Skeletal muscle tissue (tissue), 4 donors: ENCODE data around the gene ST3GAL5. TPM values are rescaled to one million over a fixed set of nuclear protein-coding genes. Genes with fewer than 3 reads are reported as not detected.

ENCODE experiments used
- H3K27ac ChIP-seq: one replicate; pipeline ENCODE4 v1.7.0; 2013; ENCODE audit warnings: mild to moderate bottlenecking, low read depth, low read length, inconsistent platforms
- H3K27me3 ChIP-seq, 3 donors: one replicate each; pipeline ENCODE4 v1.7.0; 2013; ENCODE audit warnings: low read length in 3 of 3; ENCODE audit not compliant: control insufficient read depth in 3 of 3, insufficient read depth in 3 of 3
- H3K36me3 ChIP-seq, 3 donors: one replicate each; pipeline ENCODE4 v1.7.0; 2013; ENCODE audit warnings: low read length in 3 of 3; ENCODE audit not compliant: control insufficient read depth in 3 of 3, insufficient read depth in 3 of 3
- H3K4me1 ChIP-seq, 3 donors: one replicate each; pipeline ENCODE4 v1.7.0; 2013; ENCODE audit warnings: low read length in 3 of 3, mild to moderate bottlenecking in 3 of 3; ENCODE audit not compliant: control insufficient read depth in 3 of 3, insufficient read depth in 3 of 3
- H3K4me3 ChIP-seq, 3 donors: one replicate each; pipeline ENCODE4 v1.7.0; 2013; ENCODE audit warnings: low read length in 3 of 3
- H3K9ac ChIP-seq, 3 donors: one replicate each; pipeline ENCODE4 v1.7.0; 2013; ENCODE audit warnings: low read length in 3 of 3, mild to moderate bottlenecking in 3 of 3, moderate library complexity in 2 of 3, low read depth in 1 of 3
- H3K9me3 ChIP-seq, 3 donors: one replicate each; pipeline ENCODE4 v1.7.0; 2013; ENCODE audit warnings: low read length in 3 of 3; ENCODE audit not compliant: control insufficient read depth in 3 of 3
- total RNA-seq: library from RNA; depleted of rRNA; stranded (reverse); fragments of >200 nt; gene quantifications from one replicate; pipeline ENCODE4 v1.2.3, GENCODE V29; 2014
- donor health status: Osteomylitis.

Gene ST3GAL5
- total RNA-seq, 1 donor from 2014 or later = 24.5 TPM

DNA sequence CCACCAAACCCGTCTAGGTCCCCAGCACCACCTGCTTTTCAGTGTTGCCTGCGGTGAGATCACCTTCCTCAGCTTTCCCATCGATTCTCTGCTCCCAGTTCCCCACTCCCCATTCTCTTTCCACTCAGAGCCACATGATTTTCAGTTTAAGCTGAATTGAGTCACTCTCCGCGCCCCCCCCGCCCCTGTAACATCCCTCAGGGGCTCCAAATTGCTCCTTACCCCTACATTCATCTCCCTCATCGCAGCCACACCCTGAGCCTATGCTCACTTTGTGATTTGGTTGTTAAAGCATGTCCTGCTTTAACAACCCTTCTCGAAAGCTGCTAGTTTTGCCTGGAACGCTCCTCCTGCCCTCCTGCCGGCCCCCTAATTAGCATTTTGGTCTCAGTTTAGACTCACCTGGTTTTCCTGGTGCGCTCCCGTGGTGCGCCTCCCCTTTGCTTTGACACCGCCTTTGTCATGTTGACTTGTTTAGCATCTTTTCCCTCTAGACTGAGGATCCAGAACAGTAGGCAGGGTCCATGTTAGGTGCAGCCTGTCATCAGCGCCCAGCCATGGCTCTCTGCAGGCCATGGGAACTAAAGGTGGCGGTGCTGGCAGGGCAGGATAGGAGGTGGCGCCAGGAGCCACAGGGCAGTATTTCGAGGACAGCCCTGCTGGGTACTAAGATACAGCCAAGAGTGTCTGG lies 60.8 kb downstream of the ST3GAL5 start:
- Histone ChIP-seq H3K36me3 (no peaks in the 10 kb centered on the region), H3K27me3 (no peaks in the 10 kb centered on the region), H3K9me3 (no peaks in the 10 kb centered on the region), H3K4me3 (peak overlapping the region; percentile 45 to 70 (median 63)), H3K27ac (no peak overlapping the region), H3K4me1 (peaks cover 4 to 11% (median 9%) of the 10 kb centered on the region in 3 donors), H3K9ac (peak overlapping the region; percentile 57 to 76 (median 68))

DNA sequence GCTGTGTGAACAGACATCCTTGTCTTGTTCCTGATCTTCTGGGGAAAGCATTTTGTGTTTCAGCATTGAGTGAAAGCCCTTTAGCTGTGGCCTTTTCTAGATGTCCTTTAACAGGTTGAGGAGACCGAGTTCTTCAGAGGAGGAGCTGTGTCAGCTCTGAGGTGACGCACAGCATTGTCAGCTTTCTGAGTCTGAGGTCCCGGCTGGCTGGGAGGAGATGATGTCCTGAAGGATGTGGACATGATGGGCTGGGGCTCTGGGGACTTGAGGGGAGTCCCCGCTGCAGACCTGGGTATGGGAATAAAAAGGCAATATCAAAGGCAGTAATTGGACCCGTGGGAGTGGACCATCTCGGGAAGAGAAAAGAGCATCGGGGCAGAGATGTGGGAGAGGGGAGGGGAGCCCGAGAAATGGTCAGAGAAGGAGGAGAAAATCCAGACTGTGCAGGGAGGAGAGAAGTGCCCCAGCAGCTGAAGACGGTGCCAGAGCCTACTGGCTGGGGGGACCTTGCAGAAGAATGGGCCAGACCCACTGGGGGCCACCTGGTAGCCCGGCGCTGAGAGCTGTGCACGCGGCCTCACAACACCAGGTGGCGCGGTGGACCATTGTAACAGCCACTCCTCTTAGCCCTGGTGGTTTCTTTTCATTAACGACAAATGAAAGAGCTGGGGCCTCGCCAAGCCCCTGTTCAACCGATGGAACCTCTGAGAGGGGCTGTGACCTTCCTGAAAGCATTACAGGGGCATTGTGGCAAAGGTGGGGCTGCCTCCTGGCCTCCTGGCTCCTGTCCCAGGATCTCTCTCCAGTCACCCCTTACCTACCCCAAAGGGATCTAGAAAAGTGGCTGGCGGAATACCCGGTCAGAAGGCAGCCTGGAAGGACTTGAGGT lies 61.6 kb downstream of the ST3GAL5 start:
- Histone ChIP-seq H3K9me3 (no peaks in the 10 kb centered on the region), H3K27me3 (no peaks in the 10 kb centered on the region), H3K36me3 (no peaks in the 10 kb centered on the region), H3K9ac (peak overlapping the region; percentile 57 to 76 (median 68)), H3K4me1 (peaks cover 4 to 11% (median 9%) of the 10 kb centered on the region in 3 donors), H3K4me3 (peak overlapping the region; percentile 45 to 70 (median 63)), H3K27ac (no peak overlapping the region)

DNA sequence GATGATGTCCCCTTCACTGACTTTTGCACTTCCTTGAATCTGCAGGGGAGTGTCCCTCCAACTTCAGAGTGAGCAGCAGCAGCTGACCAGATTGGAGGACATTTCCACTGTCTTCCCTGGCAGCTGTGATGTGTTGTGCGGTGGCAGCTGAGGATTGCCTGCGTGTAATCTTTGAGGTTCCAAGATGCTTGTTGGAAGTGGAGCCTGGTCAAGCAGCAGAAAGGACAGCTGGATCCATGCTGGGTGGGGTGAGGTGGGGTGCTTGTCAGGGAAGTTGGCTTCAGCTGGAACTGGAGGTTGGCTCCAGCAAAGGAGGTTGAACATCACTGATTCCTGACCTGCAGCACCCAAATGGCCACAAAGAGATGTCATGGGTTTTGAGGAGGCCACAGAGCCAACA lies 64.8 kb downstream of the ST3GAL5 start:
- Histone ChIP-seq H3K27me3 (no peaks in the 10 kb centered on the region), H3K4me1 (peaks cover 4 to 11% (median 9%) of the 10 kb centered on the region in 3 donors), H3K36me3 (no peaks in the 10 kb centered on the region), H3K9me3 (no peaks in the 10 kb centered on the region), H3K4me3 (no peak overlapping the region), H3K9ac (no peak overlapping the region), H3K27ac (no peak overlapping the region)

DNA sequence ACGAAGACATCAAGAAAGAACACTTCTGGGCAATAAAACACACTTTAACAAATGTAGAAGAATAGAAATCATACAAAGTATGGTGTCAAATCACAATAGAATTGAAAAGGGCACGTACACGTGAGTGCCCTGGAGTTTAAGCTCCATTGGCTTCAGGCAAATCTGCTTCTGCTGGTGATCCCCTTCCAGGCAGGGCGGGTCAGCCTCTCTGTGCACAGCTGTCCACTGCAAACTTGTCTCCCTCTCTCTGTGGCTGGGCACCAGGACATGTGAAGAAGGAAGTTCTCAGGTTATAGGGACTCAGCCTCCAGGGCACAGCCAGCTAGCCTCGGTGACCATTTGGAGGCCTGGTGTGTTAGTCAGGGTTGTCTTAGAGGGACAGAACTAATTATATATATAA lies 66.0 kb downstream of the ST3GAL5 start:
- Histone ChIP-seq H3K9me3 (no peaks in the 10 kb centered on the region), H3K4me3 (no peak overlapping the region), H3K4me1 (peaks cover 3 to 8% (median 7%) of the 10 kb centered on the region in 3 donors), H3K27ac (no peak overlapping the region), H3K36me3 (no peaks in the 10 kb centered on the region), H3K27me3 (no peaks in the 10 kb centered on the region), H3K9ac (no peak overlapping the region)

DNA sequence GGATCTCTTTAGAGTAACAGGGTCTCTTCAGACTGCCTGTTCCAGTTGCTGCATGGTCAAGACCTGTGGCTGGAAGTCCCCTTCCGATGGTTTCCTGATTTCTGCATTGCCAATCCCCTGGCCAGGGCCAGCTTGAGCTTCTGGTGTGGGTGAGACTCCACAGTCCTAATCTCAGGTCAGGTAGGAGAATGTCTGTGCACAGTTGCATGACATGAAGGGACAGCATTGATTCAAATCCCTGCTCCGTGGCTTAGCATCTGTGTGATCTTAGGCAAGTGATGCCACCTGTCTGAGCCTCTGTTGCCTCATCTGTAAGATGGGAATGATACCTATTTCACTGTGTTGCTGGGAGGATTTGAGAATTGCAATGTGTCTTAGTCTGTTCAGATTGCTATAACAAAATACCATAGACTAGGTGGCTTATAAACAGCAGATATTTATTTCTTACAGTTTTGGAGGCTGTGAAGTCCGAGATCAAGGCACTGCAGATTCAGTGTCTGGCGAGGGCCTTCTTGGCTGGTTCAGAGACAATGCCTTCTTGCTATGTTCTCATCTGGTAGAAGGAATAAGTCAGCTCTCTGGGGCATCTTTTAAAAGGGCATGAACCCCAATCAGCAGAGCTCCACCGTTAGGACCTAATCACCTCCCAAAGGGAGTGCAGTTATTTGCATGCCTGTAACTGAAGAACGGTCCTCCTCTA lies 68.8 kb downstream of the ST3GAL5 start:
- H3K9me3 ChIP-seq = no peaks in the 10 kb centered on the region
- H3K9ac ChIP-seq = no peak overlapping the region
- peaks cover 0 to 4% (median 3%) of the 10 kb centered on the region in 3 donors for H3K4me1 ChIP-seq
- H3K4me3 ChIP-seq = no peak overlapping the region
- no peaks in the 10 kb centered on the region for H3K27me3 ChIP-seq
- H3K36me3 ChIP-seq = no peaks in the 10 kb centered on the region
- no peak overlapping the region for H3K27ac ChIP-seq

DNA sequence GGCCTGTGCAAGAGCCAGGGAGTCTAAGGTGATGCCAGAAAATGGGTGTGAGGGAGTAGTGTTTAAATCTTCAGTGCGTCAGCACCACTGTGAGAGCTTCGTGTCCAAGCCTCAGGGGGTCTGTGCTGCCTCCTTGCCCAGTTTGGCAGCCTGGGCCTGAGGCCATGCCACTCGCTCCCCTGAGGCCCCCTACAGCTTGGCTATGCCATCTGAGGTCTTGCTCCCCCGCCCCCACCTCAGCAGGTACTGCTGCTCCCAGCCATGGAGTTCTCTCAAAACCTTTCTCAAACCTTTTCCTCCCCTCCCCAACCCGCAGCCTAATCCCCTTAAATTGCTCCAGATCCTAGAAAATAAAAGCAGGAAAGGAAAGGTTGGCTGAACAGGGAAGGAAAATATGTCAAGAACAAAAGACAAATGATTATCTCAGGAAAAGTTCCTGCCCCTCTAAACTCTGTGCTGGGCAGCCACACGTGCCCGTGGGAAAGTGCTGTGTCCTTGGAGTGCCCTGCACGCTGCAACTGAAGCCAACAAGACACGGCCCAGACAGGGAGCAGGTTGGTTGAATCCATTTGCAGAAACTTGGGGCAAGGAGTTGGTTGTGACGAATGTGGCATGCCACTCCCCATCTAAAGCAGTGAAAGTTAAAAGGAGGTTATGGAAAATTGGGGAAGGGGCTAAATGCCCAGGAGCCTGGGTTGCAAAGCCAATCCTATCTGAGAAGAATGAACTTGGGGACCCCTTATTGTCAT lies 73.8 kb downstream of the ST3GAL5 start:
- Histone ChIP-seq H3K9me3 (no peaks in the 10 kb centered on the region), H3K4me1 (peaks cover 20 to 38% (median 30%) of the 10 kb centered on the region in 3 donors), H3K36me3 (no peaks in the 10 kb centered on the region), H3K4me3 (no peak overlapping the region), H3K27ac (no peak overlapping the region), H3K9ac (peak overlapping the region in 1 of 3 donors; percentile 60), H3K27me3 (no peaks in the 10 kb centered on the region)

DNA sequence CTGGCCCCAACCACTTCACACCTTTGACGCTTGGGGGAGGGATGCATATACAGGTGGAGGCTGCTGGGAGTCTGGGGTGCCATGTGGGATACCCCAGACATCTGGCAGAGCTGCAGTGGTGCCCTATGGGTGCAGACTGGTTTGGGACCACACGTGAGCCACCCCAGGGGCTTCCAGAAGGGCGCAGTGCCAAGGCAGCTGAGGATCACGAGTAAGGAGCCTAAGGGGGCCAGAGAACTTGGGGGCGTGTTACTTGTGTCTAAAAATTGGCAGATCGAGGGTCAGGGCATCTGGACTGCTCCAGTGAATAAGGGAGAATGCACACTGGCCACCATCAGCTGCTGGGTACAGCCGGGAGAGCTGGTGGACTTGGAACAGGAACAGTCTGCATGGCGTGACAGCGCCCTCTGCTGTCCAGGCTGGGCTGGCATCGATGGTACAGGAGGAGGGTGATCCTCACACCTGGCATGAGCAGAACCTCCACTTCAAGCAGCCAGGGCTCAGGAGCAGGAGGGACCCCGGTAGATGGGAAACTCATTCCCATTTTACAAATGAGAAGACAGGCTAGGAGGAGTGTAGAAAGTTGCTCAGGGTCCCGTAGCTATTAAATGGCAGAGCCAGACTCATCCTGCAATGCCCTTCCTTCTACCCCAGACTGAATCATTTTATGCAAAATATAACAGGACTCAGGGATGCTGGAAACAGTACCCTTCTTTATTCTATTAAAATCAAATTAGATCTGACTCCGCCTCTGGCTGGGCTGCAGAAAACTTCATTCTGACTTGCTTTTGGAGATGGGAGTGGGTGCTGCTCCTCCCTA lies 74.6 kb downstream of the ST3GAL5 start:
- H3K9ac ChIP-seq = peak overlapping the region in 1 of 3 donors; percentile 60
- no peak overlapping the region for H3K27ac ChIP-seq
- H3K36me3 ChIP-seq = no peaks in the 10 kb centered on the region
- H3K4me1 ChIP-seq = peaks cover 20 to 38% (median 30%) of the 10 kb centered on the region in 3 donors
- no peaks in the 10 kb centered on the region for H3K9me3 ChIP-seq
- H3K27me3 ChIP-seq = no peaks in the 10 kb centered on the region
- peak overlapping the region in 1 of 3 donors; percentile 56 for H3K4me3 ChIP-seq

DNA sequence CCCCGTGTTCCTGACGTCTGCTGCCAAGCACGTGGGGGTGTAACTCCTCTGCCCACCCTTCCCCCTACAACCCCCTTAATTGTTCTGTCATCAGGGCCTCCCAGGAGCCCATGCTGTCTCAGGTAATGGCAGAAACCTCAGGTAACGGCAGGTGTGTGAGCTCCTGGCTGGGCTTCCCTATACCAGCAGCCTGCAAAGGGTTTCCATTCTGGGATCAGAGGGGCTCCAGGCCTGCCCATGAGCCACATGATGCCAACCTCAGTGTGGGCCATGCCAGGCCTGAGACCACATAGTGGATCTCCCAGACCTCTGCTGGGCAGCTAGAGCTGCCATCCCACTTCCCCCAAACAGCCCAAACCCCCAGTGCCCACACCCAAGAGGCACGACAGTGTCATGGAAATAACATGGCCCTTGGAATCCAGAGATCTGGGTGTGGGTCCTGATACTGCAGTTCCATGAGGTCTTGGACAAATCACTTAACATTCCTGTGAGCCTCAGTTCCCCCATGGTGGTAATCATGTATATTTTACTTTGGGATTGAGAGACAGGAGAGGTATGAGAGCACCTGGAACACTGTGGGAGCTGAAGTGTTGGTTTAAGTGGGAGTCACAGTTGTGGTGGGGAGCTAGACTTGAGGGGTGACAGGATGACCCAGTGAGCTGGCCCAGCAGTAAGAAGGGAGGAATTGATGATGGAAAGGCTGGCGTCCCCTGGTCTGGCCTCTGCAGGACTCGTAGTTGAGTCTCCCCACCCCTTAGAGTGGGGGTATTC lies 75.4 kb downstream of the ST3GAL5 start:
- no peak overlapping the region for H3K27ac ChIP-seq

More for the DNA sequence above, 75.4 kb downstream of the ST3GAL5 start:
- Histone ChIP-seq H3K36me3 (no peaks in the 10 kb centered on the region), H3K27me3 (no peaks in the 10 kb centered on the region), H3K9ac (peak overlapping the region in 1 of 3 donors; percentile 50), H3K4me1 (peaks cover 20 to 38% (median 30%) of the 10 kb centered on the region in 3 donors), H3K9me3 (no peaks in the 10 kb centered on the region), H3K4me3 (no peak overlapping the region)
